Transverse colon (tissue), 4 donors: ENCODE measurements around the gene AHNAK2.

Experiments
- CTCF ChIP-seq, 5 experiments: fragments of 200-600 bp in 3 of 5; fragments of 450-650 bp in 2 of 5; sonication (generic) in 3 of 5; IDR thresholded peaks; 1 replicate in 2 of 5; 2 replicates in 3 of 5; pipeline ENCODE4 v1.5.1; 2016 to 2017; ENCODE audit warnings: antibody characterized with exemption in 5 of 5, inconsistent platforms in 3 of 5, mild to moderate bottlenecking in 2 of 5, moderate library complexity in 1 of 5
- POLR2A ChIP-seq: fragments of 450-650 bp; IDR thresholded peaks from one replicate; pipeline ENCODE4 v1.6.1; 2016; ENCODE audit warnings: antibody characterized with exemption, mild to moderate bottlenecking, moderate library complexity
- POLR2AphosphoS5 ChIP-seq, 3 donors: sonication (generic); formaldehyde crosslinking; IDR thresholded peaks; one replicate each; pipeline ENCODE4 v1.6.1; 2016; ENCODE audit warnings: antibody characterized with exemption in 3 of 3

GRCh38 chr14:104973385-104974145 is 4.6 kb downstream of the AHNAK2 start:
- TF ChIP-seq CTCF (IDR thresholded peaks at IDR 0.05) (no peak), POLR2AphosphoS5 (IDR thresholded peaks at IDR 0.05) (peak; percentile 1 to 52 (median 35)), POLR2A (no peak)
